HCEC 1CT (cell line): ENCODE results near the gene DPH1.
A peak's percentile ranks its signal among the peaks of the same experiment; 100 is the strongest.

ENCODE experiments used
- DNase-seq: peaks from one replicate; pipeline ENCODE4 v3.0.0-alpha.2; 2017

DPH1 gene

DNA sequence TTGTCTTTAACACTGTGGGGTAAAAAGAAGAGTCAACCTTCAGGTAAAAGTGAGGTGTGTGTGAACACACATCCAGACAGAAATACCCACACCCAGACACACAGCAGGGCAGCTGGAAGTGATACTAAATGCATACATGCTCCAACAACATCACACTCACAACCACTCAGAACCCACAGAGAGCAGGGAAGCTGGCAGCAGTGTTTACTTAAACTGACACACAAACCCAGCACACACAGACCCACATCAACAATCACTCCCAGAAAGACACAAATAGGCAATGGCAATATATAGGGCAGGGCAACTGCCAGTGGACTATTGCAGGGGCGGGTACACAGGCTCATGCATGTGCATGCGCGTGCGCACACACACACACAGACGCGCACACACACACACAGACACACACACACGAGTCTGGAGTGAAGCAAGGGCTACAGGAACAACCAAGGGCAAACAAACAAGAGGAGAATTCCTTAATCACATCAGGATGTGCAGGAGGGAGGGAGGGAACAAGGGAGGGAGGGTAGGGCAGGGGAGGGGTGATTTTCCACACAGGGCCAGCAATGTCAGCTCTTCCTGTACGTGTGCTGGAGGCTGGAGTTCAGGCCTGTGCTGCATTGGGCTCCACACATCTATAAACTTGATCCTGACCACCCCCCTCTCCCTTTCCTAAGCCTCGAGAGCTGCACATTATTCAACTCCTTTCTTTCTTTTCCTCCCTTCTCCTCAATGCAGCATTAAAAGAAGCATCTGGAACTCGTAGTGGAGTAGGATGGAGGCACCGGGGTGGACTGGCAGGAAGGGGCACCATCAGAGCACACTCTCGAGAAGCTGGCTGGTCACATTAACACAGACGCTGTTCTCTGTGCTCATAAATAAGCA, 55.1 kb downstream of the DPH1 start:
- DNase-seq: peak; percentile 72

DNA sequence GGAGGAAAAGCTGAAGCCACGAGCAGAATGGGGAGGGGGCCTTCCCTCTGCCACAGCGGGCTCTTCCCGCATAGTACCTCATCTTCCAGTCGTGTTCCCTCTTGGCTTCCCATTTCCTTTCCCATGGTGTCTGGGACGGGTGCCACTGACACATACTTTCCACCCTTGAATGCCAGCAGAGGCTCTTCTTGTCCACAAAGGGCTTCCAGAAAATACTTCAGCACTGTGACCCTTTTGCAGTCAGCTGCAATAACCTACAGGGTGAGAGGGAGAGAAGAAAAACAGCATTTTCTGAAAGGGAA, 55.6 kb downstream of the DPH1 start:
- DNase-seq: peak; percentile 31

DNA sequence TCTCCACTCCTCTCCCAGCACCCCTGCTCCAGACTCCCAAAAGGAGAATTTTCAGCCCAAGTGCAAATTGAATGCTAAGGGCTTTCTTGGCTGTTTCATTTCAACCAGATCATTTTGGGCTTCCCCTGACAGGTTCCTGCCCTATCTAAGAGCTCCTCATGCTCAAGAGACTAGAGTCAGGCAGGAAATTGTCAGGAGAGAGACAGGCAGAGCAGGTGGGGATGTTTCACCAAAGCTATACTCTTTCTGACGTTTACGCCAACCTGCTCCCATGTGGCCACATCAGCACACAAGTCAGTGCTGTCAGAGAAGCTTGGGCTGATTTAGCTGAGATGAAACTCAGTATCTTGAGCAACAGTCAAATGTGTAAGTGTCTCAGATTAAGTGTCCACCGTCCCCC, 56.4 kb downstream of the DPH1 start:
- no peak for DNase-seq

DNA sequence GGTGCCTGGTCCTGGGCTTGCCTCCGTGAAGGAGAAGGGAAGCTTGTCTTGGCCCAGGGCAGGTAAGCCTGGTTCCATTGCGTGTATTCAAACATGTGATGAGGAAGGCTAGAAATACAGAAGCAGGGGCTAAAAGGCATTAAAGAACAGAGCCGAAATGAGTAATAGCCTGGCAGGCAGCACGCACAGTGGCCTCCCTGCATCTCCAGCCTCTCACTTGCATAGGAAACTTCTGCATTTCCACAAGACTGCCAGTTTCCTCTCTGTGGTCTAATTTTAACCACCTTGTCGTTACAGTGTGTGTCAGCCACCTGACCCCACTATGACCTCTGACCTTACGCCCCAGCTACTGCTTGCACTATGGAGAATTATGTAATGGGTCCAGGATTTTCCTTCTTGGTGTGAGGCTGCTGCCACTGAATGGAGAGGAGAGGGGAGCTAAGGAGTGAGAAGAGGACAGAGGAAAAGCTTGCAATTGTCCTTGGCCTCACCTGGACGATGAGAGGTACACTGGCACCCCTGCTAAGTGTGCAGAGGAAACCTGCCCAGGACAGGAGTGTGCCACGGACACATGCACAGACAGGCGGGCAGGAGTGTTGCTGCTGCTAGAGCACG, 57.8 kb downstream of the DPH1 start:
- no peak for DNase-seq

DNA sequence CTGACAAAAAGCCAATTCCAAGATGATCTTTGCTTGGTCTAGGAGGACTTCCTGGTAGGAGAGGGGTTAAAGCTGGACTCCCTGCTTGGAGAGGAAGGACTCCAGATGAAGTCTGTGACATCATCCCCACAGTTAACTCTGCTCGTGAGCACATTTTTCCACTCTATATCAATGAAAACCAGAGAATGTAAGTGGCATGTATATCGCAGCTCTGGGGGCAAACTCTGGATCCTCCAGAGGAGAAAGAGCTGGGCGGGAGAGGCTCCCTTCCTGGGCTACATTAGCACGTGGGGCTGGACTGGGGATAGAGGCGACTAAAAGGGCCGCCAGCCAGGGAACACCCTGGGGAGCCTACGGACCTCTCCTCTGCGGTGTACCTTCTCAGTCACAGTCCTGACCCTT, 59.1 kb downstream of the DPH1 start:
- DNase-seq: peak; percentile 50

DNA sequence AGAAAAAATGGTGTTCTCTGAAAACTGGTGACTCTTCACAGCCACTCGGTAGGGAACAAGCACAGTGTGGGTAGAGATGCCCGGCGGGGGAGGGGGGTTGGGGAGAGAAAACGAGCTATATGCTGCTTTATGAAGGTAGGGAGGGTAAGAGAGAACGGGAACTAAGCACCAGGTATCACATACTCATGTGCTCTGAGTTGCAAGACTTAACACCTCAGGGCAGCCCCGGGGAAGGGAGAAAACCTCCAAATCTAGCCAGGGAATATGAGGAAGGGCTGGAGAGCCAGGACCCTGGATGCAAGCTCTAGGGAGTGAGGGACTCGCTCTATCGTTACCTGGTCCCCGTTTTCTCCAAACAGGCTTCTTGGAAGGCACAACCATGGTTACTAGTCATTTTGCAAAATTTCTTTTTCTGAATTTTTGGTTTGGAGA, 60.3 kb downstream of the DPH1 start:
- no peak for DNase-seq

DNA sequence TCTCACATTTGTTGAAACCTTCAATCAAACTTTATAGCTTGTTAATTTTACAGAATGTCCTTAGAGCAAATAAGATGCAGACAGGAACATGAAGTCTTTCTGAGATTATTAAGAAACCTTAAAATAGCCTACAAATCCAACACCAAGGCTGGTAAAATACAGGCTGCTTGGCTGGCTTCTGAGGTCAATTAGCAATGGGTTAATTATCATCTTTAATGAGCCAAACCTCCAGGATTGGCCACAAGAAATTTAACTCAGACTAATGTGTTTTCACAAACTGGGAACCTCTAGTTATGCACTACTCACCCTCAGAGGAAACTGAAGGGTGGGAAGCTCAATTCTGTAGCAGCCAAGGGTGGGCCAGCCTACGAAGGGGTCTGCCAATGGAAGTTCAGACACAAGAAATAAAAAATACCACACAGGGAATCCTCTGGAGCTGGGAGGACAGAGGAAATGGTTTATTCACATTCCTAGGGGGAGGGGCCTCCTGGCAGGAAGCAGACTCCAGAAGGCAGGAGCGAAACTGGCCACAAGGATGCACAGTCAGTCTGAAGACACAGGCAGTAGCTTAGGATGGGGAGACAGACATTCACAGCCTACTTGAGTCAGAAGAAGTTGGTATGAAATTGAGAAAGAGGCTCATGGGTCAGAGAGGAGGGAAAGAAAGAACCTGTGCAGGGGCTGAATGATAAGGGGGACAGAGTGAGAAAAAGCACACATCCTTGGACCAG, 61.0 kb downstream of the DPH1 start:
- peak; percentile 95 for DNase-seq

DNA sequence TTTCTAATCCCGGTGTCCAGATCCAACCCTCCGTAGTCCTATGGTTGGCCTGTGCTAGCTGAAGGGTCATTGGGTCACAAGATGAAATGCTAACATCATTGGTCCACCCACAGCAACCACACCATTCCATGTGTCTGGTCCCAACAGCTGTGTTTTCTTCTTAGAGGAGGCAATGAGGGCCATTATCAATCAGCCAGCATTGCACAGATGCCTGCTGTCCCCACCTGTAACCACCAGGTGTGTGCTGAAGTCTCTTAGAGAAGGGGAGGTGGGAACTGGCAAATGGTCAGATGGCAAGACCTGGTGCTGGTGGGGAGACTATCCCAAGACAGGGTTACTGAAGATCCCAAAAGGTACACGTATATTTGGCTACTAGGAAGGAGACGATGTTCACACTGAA, 62.3 kb downstream of the DPH1 start:
- no peak for DNase-seq

DNA sequence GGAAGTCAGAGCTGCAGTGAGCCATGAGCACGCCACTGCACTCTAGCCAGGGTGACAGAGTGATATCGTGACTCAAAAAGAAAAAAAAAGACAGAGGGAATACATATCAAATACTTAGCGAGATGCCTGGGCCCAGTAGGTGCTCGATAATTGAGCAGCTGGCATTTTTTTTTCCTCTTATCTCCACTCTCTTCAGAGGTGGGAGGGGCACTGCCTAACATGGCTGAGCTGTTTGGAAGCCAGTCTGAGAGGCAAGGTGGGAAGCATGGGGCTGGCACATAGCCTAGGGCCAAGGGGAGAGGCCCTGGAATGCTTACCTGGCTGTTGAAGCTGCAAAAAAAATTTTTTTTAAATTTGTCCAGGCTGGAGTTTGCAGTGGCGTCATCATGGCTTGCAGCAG, 63.4 kb downstream of the DPH1 start:
- no peak for DNase-seq
